ENCODE measurements around the gene FAM200C.

FAM200C gene

DNA sequence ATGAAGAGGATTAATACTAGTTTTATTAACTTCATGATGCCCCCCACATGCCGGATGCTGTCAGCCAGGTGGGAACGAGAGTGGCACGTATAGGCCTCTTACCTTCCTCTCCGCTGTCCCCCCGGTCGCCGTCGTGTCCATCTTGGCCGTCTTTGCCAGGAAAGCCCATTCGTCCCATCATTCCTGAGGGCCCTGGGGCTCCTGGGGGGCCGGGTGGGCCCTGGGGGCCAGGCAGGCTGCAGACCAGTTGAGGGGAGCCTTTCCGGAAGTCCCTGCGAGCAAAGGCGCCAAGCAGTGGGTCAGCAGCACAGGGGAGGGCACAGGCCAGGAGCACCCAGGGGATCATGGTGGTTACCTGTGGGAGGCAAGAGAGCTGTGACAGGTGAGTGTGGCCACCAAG is 45.2 kb downstream of the FAM200C start:
- CTCF ChIA-PET: interaction anchor here (1.1 kb wide), 1 partner anchor 9 kb away, joined by 3 read pairs; no protein-coding TSS in a partner anchor
- no peak overlapping the region for H3K4me3 Mint-ChIP-seq
- H3K9me3 Mint-ChIP-seq: no peaks in the 10 kb centered on the region

DNA sequence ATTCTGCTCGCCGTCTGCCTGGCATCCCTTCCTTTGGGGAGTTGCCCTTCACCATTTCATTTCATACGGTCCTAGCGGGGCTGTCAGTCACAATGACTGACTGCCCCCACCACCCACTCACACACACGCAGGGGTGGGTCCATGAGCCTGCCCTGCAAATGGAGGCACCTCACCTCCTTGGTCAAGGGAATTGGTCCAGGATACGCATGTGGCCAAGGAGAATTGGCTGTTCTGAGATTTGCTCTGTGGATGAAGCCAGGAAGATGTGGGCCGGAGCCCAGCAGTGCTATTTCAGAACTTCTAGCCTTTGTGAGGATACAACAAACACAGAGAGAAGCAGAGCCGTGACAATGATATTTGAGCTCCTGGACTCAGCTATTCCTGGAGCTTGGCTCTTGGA is 46.5 kb downstream of the FAM200C start:
- H3K4me1 Mint-ChIP-seq: no peaks in the 10 kb centered on the region
- H3K36me3 Mint-ChIP-seq: no peaks in the 10 kb centered on the region

More for the DNA sequence above, 45.2 kb downstream of the FAM200C start:
- no peak for DNase-seq
- Mint-ChIP-seq H3K4me1 (no peaks in the 10 kb centered on the region), H3K27me3 (peaks cover 20% of the 10 kb centered on the region), H3K36me3 (no peaks in the 10 kb centered on the region), H3K27ac (no peak overlapping the region)

GRCh38 chr5:160352308-160352707 is 47.5 kb downstream of the FAM200C start:
- Mint-ChIP-seq H3K9me3 (no peaks in the 10 kb centered on the region), H3K4me1 (no peaks in the 10 kb centered on the region), H3K36me3 (no peaks in the 10 kb centered on the region), H3K27me3 (peaks cover 15% of the 10 kb centered on the region), H3K27ac (no peak overlapping the region), H3K4me3 (no peak overlapping the region)
- DNase-seq: no peak
- CTCF ChIA-PET: interaction anchor here (0.6 to 0.7 kb wide), 2 partner anchors 37 to 324 kb away, joined by 3 read pairs; no protein-coding TSS in a partner anchor

More for the DNA sequence above, 46.5 kb downstream of the FAM200C start:
- CTCF ChIA-PET: no interaction called here
- Mint-ChIP-seq H3K9me3 (no peaks in the 10 kb centered on the region), H3K27me3 (peaks cover 20% of the 10 kb centered on the region), H3K27ac (no peak overlapping the region), H3K4me3 (no peak overlapping the region)
- DNase-seq: no peak

DNA sequence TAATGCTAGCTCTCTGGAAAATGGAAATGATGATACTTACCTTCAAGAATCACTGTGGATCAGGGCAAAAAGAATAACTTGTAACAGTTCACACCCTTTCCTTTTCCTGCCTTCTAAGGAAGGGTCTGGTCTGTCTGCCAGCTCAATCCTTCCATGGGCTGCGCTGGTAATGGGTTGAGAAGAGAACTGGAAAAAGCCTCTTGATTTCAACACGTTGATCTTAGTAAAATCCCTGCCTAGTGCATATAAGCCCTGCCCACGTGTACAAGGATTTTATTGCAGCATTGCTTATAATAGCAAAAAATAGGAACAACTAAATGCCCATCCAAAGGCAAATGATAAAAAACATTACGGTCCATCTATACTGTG is 49.9 kb downstream of the FAM200C start:
- no peaks in the 10 kb centered on the region for H3K36me3 Mint-ChIP-seq
- no peaks in the 10 kb centered on the region for H3K4me1 Mint-ChIP-seq
- H3K27ac Mint-ChIP-seq: no peak overlapping the region
- no peak overlapping the region for H3K4me3 Mint-ChIP-seq
- H3K9me3 Mint-ChIP-seq: no peaks in the 10 kb centered on the region
- CTCF ChIA-PET: no interaction called here
- peaks cover 12% of the 10 kb centered on the region for H3K27me3 Mint-ChIP-seq
- no peak for DNase-seq

DNA sequence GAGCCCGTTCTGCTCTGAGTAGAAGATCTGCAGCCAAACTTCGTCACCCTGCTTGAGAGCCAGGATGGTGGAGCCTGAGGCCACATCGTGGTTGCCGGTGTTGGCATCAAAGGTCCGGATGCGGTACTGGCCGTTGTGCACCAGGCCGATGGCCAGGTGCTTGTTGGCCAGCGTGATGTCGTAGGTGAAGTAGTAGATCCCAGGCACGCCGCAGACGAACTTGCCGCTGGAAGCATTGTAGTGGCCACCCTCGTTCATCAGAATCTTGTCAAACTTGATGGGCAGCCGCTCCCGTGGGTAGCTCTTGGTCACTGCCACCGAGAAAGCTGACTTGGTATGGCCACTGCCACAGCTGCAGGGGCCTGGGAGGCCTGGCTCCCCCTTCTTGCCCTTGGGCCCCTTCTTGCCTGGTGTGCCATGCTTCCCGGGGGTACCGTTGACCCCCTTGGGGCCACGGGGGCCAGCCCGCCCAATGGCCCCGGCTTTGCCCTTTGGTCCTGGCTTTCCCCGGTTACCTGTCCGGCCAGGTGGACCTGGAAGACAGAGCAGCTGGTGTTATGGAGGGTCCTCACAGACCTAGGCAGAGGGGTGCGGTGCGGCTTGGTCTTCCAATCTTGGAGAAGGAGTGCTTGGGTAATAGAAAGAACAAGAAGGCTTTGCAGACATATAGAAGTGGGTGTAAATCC is 50.5 kb downstream of the FAM200C start:
- Mint-ChIP-seq H3K9me3 (no peaks in the 10 kb centered on the region), H3K4me1 (no peaks in the 10 kb centered on the region), H3K27ac (no peak overlapping the region), H3K27me3 (peaks cover 12% of the 10 kb centered on the region), H3K4me3 (no peak overlapping the region), H3K36me3 (no peaks in the 10 kb centered on the region)
- CTCF ChIA-PET: no interaction called here
- no peak for DNase-seq

GRCh38 chr5:160348080-160348479 is 51.8 kb downstream of the FAM200C start:
- H3K9me3 Mint-ChIP-seq: no peaks in the 10 kb centered on the region
- no peaks in the 10 kb centered on the region for H3K4me1 Mint-ChIP-seq
- no peak for DNase-seq
- no peaks in the 10 kb centered on the region for H3K36me3 Mint-ChIP-seq
- CTCF ChIA-PET: interaction anchor here (0.9 to 7.0 kb wide), 3 partner anchors 43 to 326 kb away, joined by 3 to 77 read pairs (median 54); no protein-coding TSS in a partner anchor
- no peak overlapping the region for H3K27ac Mint-ChIP-seq
- H3K27me3 Mint-ChIP-seq: peaks cover 9% of the 10 kb centered on the region
- H3K4me3 Mint-ChIP-seq: no peak overlapping the region

DNA sequence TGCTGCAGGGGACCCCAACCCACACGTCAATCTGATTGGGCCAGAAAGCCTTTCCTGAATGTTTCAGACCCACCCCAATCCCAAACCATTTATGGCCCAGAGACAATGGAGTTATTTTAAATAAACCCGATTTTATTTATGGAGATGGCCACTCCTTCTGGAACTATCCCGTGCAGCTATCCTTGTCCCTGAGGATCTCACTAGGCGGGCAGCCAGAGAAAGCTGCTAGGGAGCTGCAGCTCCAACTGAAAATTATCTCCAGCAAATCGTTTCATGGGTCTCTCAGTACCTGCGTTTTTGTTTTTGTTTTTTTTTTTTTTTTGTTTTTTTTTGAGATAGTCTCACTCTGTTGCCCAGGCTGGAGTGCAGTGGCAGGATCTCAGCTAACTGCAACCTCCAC is 52.4 kb downstream of the FAM200C start:
- Mint-ChIP-seq H3K27ac (no peak overlapping the region), H3K36me3 (no peaks in the 10 kb centered on the region), H3K27me3 (peaks cover 7% of the 10 kb centered on the region), H3K9me3 (no peaks in the 10 kb centered on the region), H3K4me1 (no peaks in the 10 kb centered on the region), H3K4me3 (no peak overlapping the region)
- CTCF ChIA-PET: interaction anchor here (3.3 to 7.0 kb wide), 3 partner anchors 150 to 325 kb away, joined by 14 to 77 read pairs (median 54); no protein-coding TSS in a partner anchor
- no peak for DNase-seq
